GM18526 (cell line): ENCODE measurements around the gene PCGF1.

ENCODE experiments used
- POLR2A ChIP-seq: IDR thresholded peaks from 3 replicates; pipeline ENCODE4 v1.6.1; 2011; ENCODE audit not compliant: insufficient read length; ENCODE audit errors: extremely low read depth

Gene PCGF1

GRCh38 chr2:74458132-74458937 lies 49.2 kb downstream of the PCGF1 start, which contains the start of gene WBP1:
WBP1 (plus strand) TSS chr2:74458438; CDS start chr2:74458603, 165 bp downstream.
- peak; percentile 56 for TF ChIP-seq POLR2A

GRCh38 chr2:74457549-74458131 lies 49.9 kb downstream of the PCGF1 start:
- peak; percentile 44 for TF ChIP-seq POLR2A

GRCh38 chr2:74457129-74457548 lies 50.4 kb downstream of the PCGF1 start:
- TF ChIP-seq POLR2A: peak; percentile 24
